IPS DF 6.9 (cell line): ENCODE results near the gene RGL4.

Experiments used
- DNase-seq: peaks from one replicate; pipeline ENCODE4 v3.0.0-alpha.2; 2013; ENCODE audit warnings: low read depth, low spot score
- H3K27ac ChIP-seq: one replicate; pipeline ENCODE4 v1.5.1; 2013; ENCODE audit warnings: low read length, control low read depth
- H3K27me3 ChIP-seq: 2 replicates; pipeline ENCODE4 v1.6.1; 2013; ENCODE audit warnings: mild to moderate bottlenecking, low read length; ENCODE audit not compliant: control insufficient read depth, insufficient read depth
- H3K36me3 ChIP-seq: 2 replicates; pipeline ENCODE4 v1.6.1; 2013; ENCODE audit warnings: low read length; ENCODE audit not compliant: control insufficient read depth, insufficient read depth
- H3K4me1 ChIP-seq: 2 replicates; pipeline ENCODE4 v1.6.1; 2013; ENCODE audit warnings: low read length; ENCODE audit not compliant: control insufficient read depth, insufficient read depth
- H3K4me3 ChIP-seq: 2 replicates; pipeline ENCODE4 v1.5.1; 2013; ENCODE audit warnings: mild to moderate bottlenecking, low read length
- H3K9me3 ChIP-seq: 2 replicates; pipeline ENCODE4 v1.6.1; 2013; ENCODE audit warnings: low read length, inconsistent platforms; ENCODE audit not compliant: control insufficient read depth, insufficient read depth
- WGBS: extraction: QIAGEN DNeasy Blood & Tissue Kit; methylation state at CpG from one replicate; pipeline ENCODE4 v1.1.7; 2013; ENCODE audit warnings: mixed read lengths, missing lambda C conversion rate; ENCODE audit not compliant: insufficient read length, insufficient coverage; 5-methylcytosine and 5-hydroxymethylcytosine counted together

Gene RGL4

GRCh38 chr22:23689414-23689813, 1.4 kb upstream of the RGL4 start:
- Histone ChIP-seq H3K4me1 (no peaks in the 10 kb centered on the region), H3K9me3 (no peaks in the 10 kb centered on the region), H3K36me3 (peaks cover 15% of the 10 kb centered on the region; the same call in 1 of the 2 replicates), H3K4me3 (no peak overlapping the region), H3K27ac (no peak overlapping the region), H3K27me3 (no peaks in the 10 kb centered on the region)
- no peak for DNase-seq
- WGBS = no CpG with 5 or more reads among the region's 7 CpGs

DNA sequence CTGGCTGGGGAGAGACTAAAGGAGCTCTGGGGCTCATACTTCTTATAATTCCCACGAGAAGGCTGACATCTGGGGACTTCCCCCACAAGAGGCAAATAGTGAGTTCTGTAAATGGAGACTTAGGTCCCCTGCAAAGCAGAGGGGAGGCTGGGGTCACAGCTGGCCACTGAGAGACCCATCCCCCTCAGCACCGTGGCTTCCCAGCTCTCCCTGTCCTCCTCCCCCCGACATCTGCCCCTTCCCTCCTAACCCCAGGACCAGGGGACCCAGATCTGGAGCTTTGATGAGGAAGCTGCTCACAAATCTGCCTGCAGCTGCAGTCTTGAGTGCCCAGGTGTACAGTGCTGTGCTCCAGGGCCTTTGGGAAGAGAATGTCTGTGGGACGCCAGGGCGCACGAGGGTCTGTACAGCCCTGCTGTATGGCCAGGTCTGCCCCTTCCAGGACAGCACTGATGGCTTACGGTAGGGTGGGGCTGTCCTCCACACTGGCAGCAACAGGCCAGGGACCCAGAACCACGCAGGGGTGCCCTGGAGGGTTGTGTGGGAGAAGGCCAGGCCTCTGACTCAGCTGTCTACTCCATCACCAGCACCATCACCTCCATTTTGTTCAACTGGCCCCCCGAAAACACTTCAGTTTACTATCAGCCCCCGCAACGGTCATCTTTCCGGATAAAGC, 1.1 kb downstream of the RGL4 start:
- no peak overlapping the region; the same call in 1 of the 2 replicates for H3K4me3 ChIP-seq
- no peak for DNase-seq
- no peaks in the 10 kb centered on the region for H3K4me1 ChIP-seq
- H3K27ac ChIP-seq = no peak overlapping the region
- H3K27me3 ChIP-seq = no peaks in the 10 kb centered on the region
- WGBS = no CpG with 5 or more reads among the region's 12 CpGs
- H3K9me3 ChIP-seq = no peaks in the 10 kb centered on the region
- peaks cover 22% of the 10 kb centered on the region for H3K36me3 ChIP-seq

DNA sequence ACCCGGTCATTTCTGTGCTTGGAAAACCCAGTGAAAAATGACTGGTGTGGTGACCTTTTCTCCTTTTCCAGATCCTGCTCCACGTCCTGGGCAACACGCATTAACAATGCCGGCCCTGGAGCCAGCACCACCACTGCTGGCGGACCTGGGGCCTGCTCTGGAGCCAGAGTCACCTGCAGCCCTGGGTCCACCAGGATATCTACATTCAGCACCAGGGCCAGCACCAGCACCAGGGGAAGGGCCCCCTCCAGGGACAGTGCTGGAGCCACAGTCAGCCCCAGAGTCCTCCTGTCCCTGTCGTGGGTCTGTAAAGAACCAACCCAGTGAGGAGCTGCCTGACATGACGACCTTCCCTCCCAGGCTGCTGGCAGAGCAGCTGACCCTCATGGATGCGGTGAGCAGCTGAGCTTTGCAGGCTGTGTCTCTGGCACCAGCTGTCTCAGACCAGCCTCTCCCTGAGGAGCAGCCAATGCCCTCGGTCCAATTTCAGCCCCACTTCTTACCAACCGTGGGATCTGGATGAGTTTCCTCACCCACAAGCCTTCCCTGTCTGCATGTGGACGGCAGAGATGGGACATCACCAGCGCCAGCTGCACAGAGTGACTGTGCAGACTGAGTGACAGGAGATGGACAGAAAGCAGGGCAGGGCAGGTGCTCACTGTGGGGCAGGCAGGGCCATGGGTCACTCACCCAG, 1.9 kb downstream of the RGL4 start:
- WGBS = no CpG with 5 or more reads among the region's 12 CpGs
- Histone ChIP-seq H3K4me3 (no peak overlapping the region), H3K4me1 (no peaks in the 10 kb centered on the region), H3K27ac (no peak overlapping the region), H3K9me3 (no peaks in the 10 kb centered on the region), H3K36me3 (peaks cover 22% of the 10 kb centered on the region), H3K27me3 (no peaks in the 10 kb centered on the region)
- no peak for DNase-seq

DNA sequence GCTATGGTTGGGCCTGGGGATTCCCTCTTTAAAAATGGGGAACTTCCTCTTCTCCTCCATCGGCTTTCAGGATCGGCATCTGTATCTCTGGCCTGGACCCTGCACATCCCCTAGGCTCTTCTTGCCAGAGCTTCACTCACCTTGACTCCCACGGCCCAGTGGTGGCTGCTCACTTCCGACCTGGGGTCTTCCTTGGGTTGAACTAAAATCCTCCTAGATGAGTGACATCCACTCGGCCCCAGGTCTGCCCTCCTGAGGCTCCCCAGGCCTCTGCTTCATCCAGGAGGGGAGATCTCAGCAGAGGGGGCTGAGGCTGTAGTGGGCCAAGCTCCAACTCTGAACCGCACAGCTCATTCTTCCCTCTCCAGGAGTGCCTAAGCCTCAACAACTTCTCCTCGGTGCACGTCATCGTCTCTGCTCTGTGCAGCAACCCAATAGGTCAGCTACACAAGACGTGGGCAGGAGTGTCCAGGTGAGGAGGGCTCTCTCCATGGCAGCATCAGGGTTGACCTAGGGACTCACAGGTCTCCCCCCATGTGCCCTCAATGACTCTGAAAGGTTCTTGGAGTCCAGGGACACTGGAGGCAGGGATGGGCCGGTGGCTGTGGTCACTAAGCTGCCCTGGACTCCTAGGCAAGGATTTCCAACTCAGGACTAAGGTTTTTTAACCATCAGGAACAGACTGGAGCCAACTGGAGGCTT, 3.3 kb downstream of the RGL4 start:
- DNase-seq = no peak
- Histone ChIP-seq H3K27ac (no peak overlapping the region), H3K4me1 (no peaks in the 10 kb centered on the region), H3K4me3 (no peak overlapping the region), H3K9me3 (no peaks in the 10 kb centered on the region), H3K36me3 (peaks cover 26% of the 10 kb centered on the region), H3K27me3 (no peaks in the 10 kb centered on the region)
- WGBS = no CpG with 5 or more reads among the region's 11 CpGs

DNA sequence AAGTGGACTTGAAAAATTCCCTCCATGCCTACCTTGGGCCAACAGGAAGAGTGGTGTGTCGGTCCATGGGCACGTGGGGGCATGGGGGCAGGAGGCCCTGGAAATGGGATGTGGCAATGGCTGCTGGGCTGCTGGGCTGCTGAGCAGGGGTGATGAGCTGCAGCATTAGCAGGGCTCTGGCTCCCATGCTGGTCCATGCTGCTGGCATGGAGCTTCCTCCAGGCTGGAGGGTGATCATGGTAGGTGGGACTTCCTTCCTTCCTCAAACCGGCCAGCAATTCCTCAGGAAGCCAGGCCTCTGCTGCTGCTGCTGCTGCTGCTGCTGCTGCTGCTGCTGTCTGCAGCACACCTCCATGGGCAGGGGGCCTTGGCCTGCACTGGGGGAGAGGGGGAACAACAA, 4.3 kb downstream of the RGL4 start:
- peaks cover 26% of the 10 kb centered on the region for H3K36me3 ChIP-seq
- no peak overlapping the region for H3K27ac ChIP-seq

DNA sequence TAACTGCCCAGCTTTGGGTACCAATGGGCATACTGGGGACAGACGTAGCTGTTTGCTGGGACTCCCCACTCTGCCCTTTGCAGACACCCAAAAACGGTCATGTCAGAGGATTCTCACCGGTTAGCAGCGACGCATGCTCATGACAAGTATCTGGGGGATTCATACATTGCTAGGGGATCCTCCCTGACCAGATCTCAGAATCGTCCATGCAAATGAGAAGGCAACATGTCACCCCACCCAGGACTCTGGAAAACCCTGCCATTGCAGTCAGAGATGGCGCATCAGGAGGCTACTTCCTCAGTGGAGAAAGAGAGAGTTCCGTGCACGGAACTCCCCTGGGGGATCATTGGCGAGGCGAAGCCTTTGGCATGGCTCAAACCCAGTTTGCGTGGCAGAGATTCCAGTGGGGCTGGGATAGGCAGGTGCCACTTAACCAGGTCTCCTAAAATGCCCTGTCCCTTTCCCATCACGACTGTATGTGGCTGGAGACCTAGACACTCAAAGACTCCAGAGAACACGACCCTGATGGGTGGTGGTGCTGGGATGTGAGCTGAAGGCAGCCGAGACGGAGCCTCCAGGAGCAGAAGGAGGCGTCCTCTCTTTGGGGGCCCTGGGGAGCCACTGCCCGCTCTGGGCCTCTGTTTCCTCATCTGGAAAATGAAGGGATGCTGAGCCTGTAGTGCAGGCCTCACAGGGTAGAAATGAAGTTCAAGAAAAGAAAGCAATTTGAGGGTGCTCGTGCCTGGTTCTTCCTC, 4.9 kb downstream of the RGL4 start:
- no peak overlapping the region for H3K27ac ChIP-seq
- DNase-seq = no peak
- no peaks in the 10 kb centered on the region for H3K9me3 ChIP-seq
- no peak overlapping the region for H3K4me3 ChIP-seq
- peaks cover 26% of the 10 kb centered on the region for H3K36me3 ChIP-seq
- H3K27me3 ChIP-seq = no peaks in the 10 kb centered on the region
- H3K4me1 ChIP-seq = no peaks in the 10 kb centered on the region
- no CpG with 5 or more reads among the region's 19 CpGs for WGBS

More for the DNA sequence above, 4.3 kb downstream of the RGL4 start:
- Histone ChIP-seq H3K9me3 (no peaks in the 10 kb centered on the region), H3K4me1 (no peaks in the 10 kb centered on the region), H3K27me3 (no peaks in the 10 kb centered on the region), H3K4me3 (no peak overlapping the region)
- DNase-seq = no peak
- WGBS = no CpG with 5 or more reads among the region's 3 CpGs

DNA sequence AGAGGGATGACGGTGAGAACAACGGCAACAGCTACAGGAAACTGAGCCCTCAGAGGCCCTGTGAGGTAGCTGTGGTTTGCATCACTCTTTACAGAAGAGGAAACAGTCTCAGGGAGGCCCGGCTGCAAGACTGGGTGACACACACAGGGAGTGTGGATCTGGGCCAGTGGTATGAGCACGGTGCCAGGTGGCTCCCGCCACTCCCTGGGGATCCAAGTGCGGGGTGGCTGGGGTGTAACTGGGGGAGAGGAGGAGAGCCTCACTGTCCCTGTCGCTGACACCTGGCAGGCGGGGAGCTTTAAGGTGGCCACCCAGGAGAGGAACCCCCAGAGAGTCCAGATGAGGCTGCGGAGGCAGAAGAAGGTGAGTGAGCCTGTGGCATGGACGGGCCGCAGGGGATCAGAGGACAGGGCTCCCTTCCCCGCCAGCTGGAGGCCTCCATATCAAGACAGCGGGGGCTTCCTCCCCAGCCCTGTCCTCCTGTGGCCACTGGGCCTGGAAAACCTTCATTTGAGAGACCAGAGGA, 5.6 kb downstream of the RGL4 start:
- peaks cover 26% of the 10 kb centered on the region for H3K36me3 ChIP-seq
- no peaks in the 10 kb centered on the region for H3K27me3 ChIP-seq
- H3K9me3 ChIP-seq = no peaks in the 10 kb centered on the region
- no peak for DNase-seq
- no peaks in the 10 kb centered on the region for H3K4me1 ChIP-seq
- WGBS = no CpG with 5 or more reads among the region's 13 CpGs
- no peak overlapping the region for H3K4me3 ChIP-seq
- H3K27ac ChIP-seq = no peak overlapping the region

GRCh38 chr22:23697031-23697970, 6.5 kb downstream of the RGL4 start:
- DNase-seq = no peak
- no CpG with 5 or more reads among the region's 11 CpGs for whole genome bisulfite sequencing
- H3K27ac ChIP-seq = no peak overlapping the region
- no peak overlapping the region for H3K4me3 ChIP-seq
- no peaks in the 10 kb centered on the region for H3K9me3 ChIP-seq
- peaks cover 26% of the 10 kb centered on the region for H3K36me3 ChIP-seq
- no peaks in the 10 kb centered on the region for H3K27me3 ChIP-seq
- H3K4me1 ChIP-seq = no peaks in the 10 kb centered on the region

DNA sequence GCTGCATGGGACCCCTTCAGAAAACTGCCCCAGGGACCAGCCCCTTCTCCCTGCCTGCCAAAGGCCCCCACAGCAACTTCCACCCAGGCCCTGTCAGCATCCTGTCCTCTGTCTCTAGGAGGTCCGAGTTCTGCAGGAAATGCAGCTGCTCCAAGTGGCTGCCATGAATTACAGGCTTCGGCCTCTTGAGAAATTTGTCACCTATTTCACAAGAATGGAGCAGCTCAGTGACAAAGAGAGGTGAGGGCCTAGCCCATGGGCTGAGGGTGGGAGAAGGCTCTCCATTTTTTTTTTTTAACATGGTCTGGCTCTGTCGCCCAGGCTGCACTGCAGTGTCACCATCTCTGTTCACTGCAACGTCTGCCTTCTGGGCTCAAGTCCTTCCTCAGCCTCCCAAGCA, 7.3 kb downstream of the RGL4 start:
- Histone ChIP-seq H3K27ac (no peak overlapping the region), H3K36me3 (peaks cover 22% of the 10 kb centered on the region), H3K9me3 (no peaks in the 10 kb centered on the region), H3K4me3 (no peak overlapping the region), H3K4me1 (no peaks in the 10 kb centered on the region), H3K27me3 (no peaks in the 10 kb centered on the region)
- no peak for DNase-seq
- WGBS = no CpG with 5 or more reads among the region's 4 CpGs
